H1 (cell line): Measurements from ENCODE around the gene PTGIS. TPM values are rescaled to one million over a fixed set of nuclear protein-coding genes. Genes with fewer than 3 reads are reported as not detected.

Experiments used
- CTCF ChIA-PET: fragments of 300-600 bp; sonication (Branson Sonifier 250); formaldehyde crosslinking; loops from one replicate; lab custom pipeline; 2021; ENCODE audit not compliant: partially characterized antibody; lab: Charles Lee
- POLR2A ChIA-PET: fragments of 300-600 bp; sonication (Branson Sonifier 250); formaldehyde crosslinking; loops from one replicate; lab custom pipeline; 2021; ENCODE audit warnings: inconsistent platforms; ENCODE audit not compliant: partially characterized antibody; lab: Charles Lee
- DNase-seq, 2 experiments: peaks; one replicate each; pipeline versions ENCODE4 v3.0.0 to v3.0.0-alpha.2; 2010 to 2022; ENCODE audit warnings: low spot score in 2 of 2, low read depth in 1 of 2, mixed read lengths in 1 of 2
- FAIRE-seq: peaks from 2 replicates; lab custom pipeline; 2011; peaks lifted over from hg19 to GRCh38; lab: Jason Lieb, UNC
- H2AFZ ChIP-seq: 2 replicates; pipeline ENCODE4 v1.8.1; 2012; ENCODE audit warnings: low read length, inconsistent platforms
- H2AK5ac ChIP-seq: 2 replicates; pipeline ENCODE4 v1.6.1; 2013; ENCODE audit warnings: low read depth, low read length
- H2BK120ac ChIP-seq: replicated peaks from 2 replicates; pipeline ENCODE3; 2013; ENCODE audit warnings: low read depth, low read length, inconsistent platforms
- H2BK12ac ChIP-seq: 2 replicates; pipeline ENCODE4 v1.6.1; 2013; ENCODE audit warnings: low read depth, low read length
- H2BK15ac ChIP-seq: 2 replicates; pipeline ENCODE4 v1.6.1; 2013; ENCODE audit warnings: low read length
- H2BK20ac ChIP-seq: 2 replicates; pipeline ENCODE4 v1.6.1; 2013; ENCODE audit warnings: low read length
- H2BK5ac ChIP-seq: 2 replicates; pipeline ENCODE4 v1.6.1; 2013; ENCODE audit warnings: low read depth, low read length
- H3K14ac ChIP-seq: 2 replicates; pipeline ENCODE4 v1.6.1; 2013; ENCODE audit warnings: inconsistent platforms; ENCODE audit not compliant: insufficient read length
- H3K18ac ChIP-seq: 2 replicates; pipeline ENCODE4 v1.6.1; 2013; ENCODE audit warnings: low read length; ENCODE audit errors: extremely low read depth
- H3K23ac ChIP-seq: 2 replicates; pipeline ENCODE4 v1.6.1; 2013; ENCODE audit warnings: inconsistent platforms; ENCODE audit not compliant: insufficient read length
- H3K23me2 ChIP-seq: 2 replicates; pipeline ENCODE4 v1.6.1; 2013; ENCODE audit warnings: low read depth, low read length
- H3K27ac ChIP-seq: 2 replicates; pipeline ENCODE4 v1.6.1; 2011; ENCODE audit warnings: low read depth, low read length, inconsistent platforms
- H3K27me3 ChIP-seq, 4 experiments: replicated peaks in 1 of 4; 1 replicate in 1 of 4; 2 replicates in 3 of 4; pipeline versions ENCODE4 v1.6.1 to v1.8.1; 2011 to 2013; ENCODE audit warnings: low read length in 3 of 4, mild to moderate bottlenecking in 3 of 4, inconsistent platforms in 2 of 4, mixed read lengths in 2 of 4, moderate library complexity in 1 of 4; ENCODE audit not compliant: control insufficient read depth in 3 of 4, insufficient read depth in 3 of 4; ENCODE audit errors: extremely low read depth in 1 of 4
- H3K36me3 ChIP-seq, 4 experiments: 2 replicates each; pipeline versions ENCODE4 v1.6.1 to v1.8.1; 2011 to 2013; ENCODE audit warnings: mild to moderate bottlenecking in 4 of 4, low read length in 3 of 4, moderate library complexity in 2 of 4, control low read depth in 1 of 4, inconsistent platforms in 1 of 4; ENCODE audit not compliant: insufficient read depth in 4 of 4, control insufficient read depth in 2 of 4
- H3K4ac ChIP-seq: replicated peaks from 2 replicates; pipeline ENCODE3; 2013; ENCODE audit warnings: low read length, low read depth, mixed read lengths, inconsistent platforms; ENCODE audit not compliant: insufficient read length
- H3K4me1 ChIP-seq, 4 experiments: replicated peaks in 1 of 4; 1 replicate in 1 of 4; 2 replicates in 3 of 4; pipeline versions ENCODE4 v1.6.1 to v1.8.1; 2011 to 2013; ENCODE audit warnings: low read length in 3 of 4, inconsistent platforms in 2 of 4, mixed read lengths in 1 of 4; ENCODE audit not compliant: insufficient read depth in 4 of 4, control insufficient read depth in 3 of 4
- H3K4me2 ChIP-seq, 2 experiments: 2 replicates each; pipeline versions ENCODE4 v1.6.1 to v1.8.1; 2011 to 2013; ENCODE audit warnings: low read depth in 2 of 2, low read length in 2 of 2, control low read depth in 1 of 2, inconsistent platforms in 1 of 2, mild to moderate bottlenecking in 1 of 2; ENCODE audit not compliant: insufficient read depth in 1 of 2
- H3K4me3 ChIP-seq, 4 experiments: fragments of 200-600, 300-600 bp in 1 of 4; sonication (generic), shearing (Covaris generic), sonication (Bioruptor Twin) in 1 of 4; 2 replicates each; pipeline versions ENCODE4 v1.5.1 to v1.8.1; 2011 to 2016; ENCODE audit warnings: low read length in 4 of 4, low read depth in 3 of 4, control low read depth in 2 of 4, inconsistent platforms in 2 of 4, mild to moderate bottlenecking in 2 of 4, mixed read lengths in 1 of 4, moderate library complexity in 1 of 4; ENCODE audit not compliant: insufficient read depth in 2 of 4; ENCODE audit errors: extremely low read depth in 1 of 4
- H3K56ac ChIP-seq: replicated peaks from 2 replicates; pipeline ENCODE3; 2013; ENCODE audit warnings: low read depth, mild to moderate bottlenecking, mixed read lengths, low read length, inconsistent platforms; ENCODE audit not compliant: insufficient read length
- H3K79me1 ChIP-seq: 2 replicates; pipeline ENCODE4 v1.6.1; 2013; ENCODE audit warnings: low read depth, low read length, control low read depth
- H3K79me2 ChIP-seq, 2 experiments: 2 replicates each; pipeline versions ENCODE4 v1.6.1 to v1.8.1; 2012 to 2013; ENCODE audit warnings: low read length in 2 of 2, mild to moderate bottlenecking in 2 of 2, inconsistent platforms in 1 of 2; ENCODE audit not compliant: insufficient read depth in 2 of 2, control insufficient read depth in 1 of 2
- H3K9ac ChIP-seq, 4 experiments: replicated peaks in 1 of 4; 1 replicate in 1 of 4; 2 replicates in 3 of 4; pipeline versions ENCODE4 v1.6.1 to v1.8.1; 2011 to 2013; ENCODE audit warnings: low read depth in 3 of 4, low read length in 3 of 4, control low read depth in 2 of 4, mild to moderate bottlenecking in 2 of 4, moderate library complexity in 2 of 4, inconsistent platforms in 1 of 4; ENCODE audit errors: extremely low read depth in 1 of 4
- H3K9me3 ChIP-seq, 2 experiments: 2 replicates each; pipeline versions ENCODE4 v1.6.1 to v1.8.1; 2012 to 2013; ENCODE audit warnings: mild to moderate bottlenecking in 2 of 2, moderate library complexity in 2 of 2, control low read depth in 1 of 2, inconsistent platforms in 1 of 2, low read depth in 1 of 2, low read length in 1 of 2, mixed read lengths in 1 of 2; ENCODE audit not compliant: insufficient read depth in 2 of 2
- H4K20me1 ChIP-seq, 2 experiments: replicated peaks in 1 of 2; 2 replicates each; pipeline versions ENCODE3 to v1.8.1; 2011 to 2013; ENCODE audit warnings: inconsistent platforms in 2 of 2, low read length in 2 of 2, mild to moderate bottlenecking in 1 of 2; ENCODE audit not compliant: insufficient read depth in 2 of 2, control insufficient read depth in 1 of 2
- H4K5ac ChIP-seq: 2 replicates; pipeline ENCODE4 v1.6.1; 2013; ENCODE audit warnings: low read length, low read depth, mixed read lengths, inconsistent platforms; ENCODE audit not compliant: insufficient read length
- H4K8ac ChIP-seq: 2 replicates; pipeline ENCODE4 v1.8.0; 2013; ENCODE audit warnings: mild to moderate bottlenecking, moderate library complexity, low read length, inconsistent platforms; ENCODE audit not compliant: insufficient read depth; ENCODE audit errors: extremely low read depth
- H4K91ac ChIP-seq: replicated peaks from 2 replicates; pipeline ENCODE3; 2013; ENCODE audit warnings: low read length, mixed read lengths, inconsistent platforms; ENCODE audit not compliant: insufficient read length
- ASH2L ChIP-seq: fragments of 200-600, 300-600 bp; sonication (generic); IDR thresholded peaks from one replicate; pipeline ENCODE4 v1.7.1; 2017; ENCODE audit warnings: low read length
- MAFK ChIP-seq: IDR thresholded peaks from 2 replicates; pipeline ENCODE4 v1.6.1; 2012; ENCODE audit warnings: low read depth, mild to moderate bottlenecking, improper control_type of control experiment, low read length
- POLR2A ChIP-seq, 2 experiments: IDR thresholded peaks; 1 replicate in 1 of 2; 2 replicates in 1 of 2; pipeline ENCODE4 v1.6.1; 2011; ENCODE audit warnings: low read depth in 2 of 2, low read length in 2 of 2, mild to moderate bottlenecking in 2 of 2; ENCODE audit errors: control extremely low read depth in 1 of 2
- SIRT6 ChIP-seq: IDR thresholded peaks from one replicate; pipeline ENCODE4 v1.7.1; 2012; ENCODE audit warnings: low read length, inconsistent platforms
- TAF7 ChIP-seq: optimal IDR thresholded peaks from 2 replicates; pipeline ENCODE3; 2011; ENCODE audit warnings: low read depth, mild to moderate bottlenecking, inconsistent platforms, low read length, moderate library complexity, borderline replicate concordance
- WGBS, 2 experiments: shearing (Covaris generic) in 1 of 2; methylation state at CpG; one replicate each; pipeline versions ENCODE4 v1.1.6 to v1.1.7; 2013 to 2015; ENCODE audit warnings: low lambda C conversion rate in 2 of 2, mixed read lengths in 2 of 2, inconsistent platforms in 1 of 2, low coverage in 1 of 2, missing lambda C conversion rate in 1 of 2; ENCODE audit not compliant: insufficient replicate concordance in 2 of 2, insufficient coverage in 1 of 2, insufficient read length in 1 of 2; ENCODE audit errors: extremely low coverage in 1 of 2, missing lambda C conversion rate in 1 of 2; 5-methylcytosine and 5-hydroxymethylcytosine counted together
- polyA plus RNA-seq, 7 experiments: library from polyadenylated mRNA; depleted of rRNA in 3 of 7; stranded (reverse) in 5 of 7; unstranded in 2 of 7; fragments of >200 nt in 5 of 7; fragments of 200-250 nt in 2 of 7; gene quantifications; 1 replicate in 5 of 7; 2 replicates in 1 of 7; 4 replicates in 1 of 7; pipeline versions ENCODE4 v1.2.1 to v1.2.3, GENCODE V29; 2011 to 2013; ENCODE audit warnings: missing spikeins in 2 of 7, mixed read lengths in 2 of 7
- total RNA-seq: library from RNA; stranded (reverse); fragmentation: NEBNext Ultra II Directional; extraction: Animal tissue kit (Norgen Biotek cat#: 25700); gene quantifications from 2 replicates; pipeline ENCODE4 v1.2.1, GENCODE V29; 2021

The PTGIS gene
- total and polyA plus RNA-seq, 2 of the 8 experiments (the other 6 are each of a cell fraction or from before 2014, with no cell fraction given) = 29.9 to 35.5 TPM

DNA sequence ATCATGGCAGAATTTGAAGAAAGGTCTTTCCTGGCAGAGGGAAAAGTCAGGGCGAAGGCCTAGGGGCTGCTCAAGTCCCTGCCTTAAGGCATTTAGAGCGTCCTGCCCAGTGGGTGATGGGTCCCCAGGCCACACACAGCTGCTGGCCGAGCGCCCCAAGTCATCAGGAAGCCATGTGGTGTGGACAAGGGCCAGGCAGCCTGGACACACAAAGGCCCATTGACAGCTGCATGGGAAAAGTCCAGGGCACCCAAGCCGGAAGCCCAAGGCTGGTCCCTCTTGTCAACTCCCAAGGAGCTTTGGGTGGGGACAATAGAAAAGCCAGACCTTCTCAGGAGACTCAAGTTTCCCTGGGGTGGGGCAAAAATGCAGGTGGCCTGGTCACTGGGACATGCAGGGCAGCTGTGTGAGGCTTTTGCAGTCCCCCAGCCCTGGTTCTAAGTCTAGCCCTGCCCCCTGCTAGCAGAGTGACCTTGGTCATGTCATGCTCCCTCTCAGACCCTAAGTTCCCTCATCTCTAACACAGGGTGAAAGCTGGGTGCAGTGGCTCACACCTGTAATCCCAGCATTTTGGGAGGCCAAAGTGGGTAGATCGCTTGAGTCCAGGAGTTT lies 44.3 kb upstream of the PTGIS start:
- Histone ChIP-seq H2BK5ac (no peak overlapping the region), H4K20me1 (no peaks in the 10 kb centered on the region), H4K8ac (peak overlapping the region; percentile 68), H3K27ac (no peak overlapping the region), H3K4me1 (peaks cover 0 to 5% (median 2%) of the 10 kb centered on the region in 4 experiments; a peak in 1 of 7 replicates), H2AK5ac (no peak overlapping the region), H3K4me2 (no peak overlapping the region), H3K14ac (no peak overlapping the region), H2BK12ac (0 out of 2 replicates have a peak overlapping the region, but pooled peaks have one; percentile 2), H2BK15ac (no peak overlapping the region), H3K18ac (no peak overlapping the region), H2BK120ac (no peak overlapping the region), H3K23ac (no peak overlapping the region), H3K9me3 (no peaks in the 10 kb centered on the region), H2BK20ac (no peak overlapping the region), H2AFZ (no peak overlapping the region), H3K4me3 (no peak overlapping the region), H3K9ac (no peak overlapping the region), H3K79me2 (no peaks in the 10 kb centered on the region), H3K56ac (no peak overlapping the region), H4K91ac (peak overlapping the region; percentile 64), H3K4ac (no peak overlapping the region), H3K27me3 (no peaks in the 10 kb centered on the region), H4K5ac (no peak overlapping the region), H3K79me1 (no peaks in the 10 kb centered on the region), H3K23me2 (peaks cover 5% of the 10 kb centered on the region; the same call in 1 of the 2 replicates), H3K36me3 (no peaks in the 10 kb centered on the region)
- DNase-seq = no peak
- TF ChIP-seq MAFK = no peak
- TF ChIP-seq ASH2L = no peak
- TF ChIP-seq TAF7 = no peak
- no peak for TF ChIP-seq POLR2A (IDR thresholded peaks at IDR 0.05; ENCODE audit: control extremely low read depth in 1 of 2, low read depth in 2 of 2, low read length in 2 of 2)
- no peak for TF ChIP-seq SIRT6
- FAIRE-seq = no peak
- CTCF ChIA-PET = interaction anchor here (0.6 to 23.7 kb wide), 33 partner anchors 19 to 299 kb away, joined by 3 to 665 read pairs (median 3); no protein-coding TSS in a partner anchor
- 98% methylated on average over 6 of the region's 6 CpGs; no CpG with 5 or more reads in 1 of the 2 experiments for WGBS, 2 experiments
- POLR2A ChIA-PET = interaction anchor here (0.8 to 1.8 kb wide), 2 partner anchors 252 to 276 kb away, joined by 3 to 6 read pairs; no protein-coding TSS in a partner anchor
